ENCODE results near the gene CD69. TPM values are rescaled to one million over a fixed set of nuclear protein-coding genes. Genes with fewer than 3 reads are reported as not detected.

CD69 gene
- total and polyA plus RNA-seq, 4 donors = 1.3 to 2.7 (median 1.7) TPM

DNA sequence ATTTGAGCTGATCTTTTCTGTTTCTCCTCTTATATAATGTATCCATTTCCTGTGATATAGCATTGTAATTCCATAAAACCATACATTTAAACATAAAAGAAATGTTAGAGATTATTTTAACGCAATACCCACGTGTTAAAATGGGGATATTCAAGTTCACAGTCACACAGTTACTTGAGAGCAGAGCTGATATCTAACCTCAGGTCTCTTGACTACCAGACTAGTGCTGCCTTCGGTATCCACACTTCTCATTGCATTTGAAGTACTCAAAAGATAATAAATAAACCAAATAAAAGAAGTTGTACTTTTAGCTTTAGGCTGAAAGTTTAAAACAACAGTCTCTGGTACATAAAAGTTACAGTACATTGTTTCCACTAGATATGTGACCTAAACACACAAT is 30.7 kb downstream of the CD69 start:
- Histone ChIP-seq H3K36me3 (ENCODE audit: control insufficient read depth in 4 of 4, insufficient read depth in 3 of 4, low read depth in 1 of 4, low read length in 3 of 4) (no peaks in the 10 kb centered on the region), H3K9ac (ENCODE audit: low read depth in 1 of 2, low read length in 2 of 2) (no peak overlapping the region), H3K27ac (ENCODE audit: low read depth in 1 of 2, low read length in 2 of 2) (no peak overlapping the region), H3K4me1 (ENCODE audit: control insufficient read depth in 4 of 4, insufficient read depth in 4 of 4, low read length in 3 of 4) (no peaks in the 10 kb centered on the region), H3K27me3 (ENCODE audit: control insufficient read depth in 4 of 4, insufficient read depth in 4 of 4, low read length in 3 of 4) (no peaks in the 10 kb centered on the region), H3K4me3 (ENCODE audit: low read depth in 1 of 3, low read length in 3 of 3) (no peak overlapping the region), H3K9me3 (ENCODE audit: control insufficient read depth in 4 of 4, low read length in 3 of 4) (no peaks in the 10 kb centered on the region)
- TF ChIP-seq RXRA (IDR thresholded peaks at IDR 0.05) = no peak
- no peak for TF ChIP-seq SP1 (IDR thresholded peaks at IDR 0.05)
- TF ChIP-seq, protein P1, sequence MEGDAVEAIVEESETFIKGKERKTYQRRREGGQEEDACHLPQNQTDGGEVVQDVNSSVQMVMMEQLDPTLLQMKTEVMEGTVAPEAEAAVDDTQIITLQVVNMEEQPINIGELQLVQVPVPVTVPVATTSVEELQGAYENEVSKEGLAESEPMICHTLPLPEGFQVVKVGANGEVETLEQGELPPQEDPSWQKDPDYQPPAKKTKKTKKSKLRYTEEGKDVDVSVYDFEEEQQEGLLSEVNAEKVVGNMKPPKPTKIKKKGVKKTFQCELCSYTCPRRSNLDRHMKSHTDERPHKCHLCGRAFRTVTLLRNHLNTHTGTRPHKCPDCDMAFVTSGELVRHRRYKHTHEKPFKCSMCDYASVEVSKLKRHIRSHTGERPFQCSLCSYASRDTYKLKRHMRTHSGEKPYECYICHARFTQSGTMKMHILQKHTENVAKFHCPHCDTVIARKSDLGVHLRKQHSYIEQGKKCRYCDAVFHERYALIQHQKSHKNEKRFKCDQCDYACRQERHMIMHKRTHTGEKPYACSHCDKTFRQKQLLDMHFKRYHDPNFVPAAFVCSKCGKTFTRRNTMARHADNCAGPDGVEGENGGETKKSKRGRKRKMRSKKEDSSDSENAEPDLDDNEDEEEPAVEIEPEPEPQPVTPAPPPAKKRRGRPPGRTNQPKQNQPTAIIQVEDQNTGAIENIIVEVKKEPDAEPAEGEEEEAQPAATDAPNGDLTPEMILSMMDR (IDR thresholded peaks at IDR 0.05; ENCODE audit: low read depth, low read length, missing input control) = no peak
- TF ChIP-seq EGR1 (IDR thresholded peaks at IDR 0.05; ENCODE audit: low read depth in 2 of 2) = no peak
- WGBS = 59% methylated on average over 3 of the region's 3 CpGs
- no peak for DNase-seq (ENCODE audit: low spot score)

- Histone ChIP-seq H3K4me1 (ENCODE audit: control insufficient read depth in 4 of 4, insufficient read depth in 4 of 4, low read length in 3 of 4) (no peaks in the 10 kb centered on the region), H3K9me3 (ENCODE audit: control insufficient read depth in 4 of 4, low read length in 3 of 4) (no peaks in the 10 kb centered on the region), H3K27me3 (ENCODE audit: control insufficient read depth in 4 of 4, insufficient read depth in 4 of 4, low read length in 3 of 4) (no peaks in the 10 kb centered on the region), H3K27ac (ENCODE audit: low read depth in 1 of 2, low read length in 2 of 2) (no peak overlapping the region), H3K36me3 (ENCODE audit: control insufficient read depth in 4 of 4, insufficient read depth in 3 of 4, low read depth in 1 of 4, low read length in 3 of 4) (no peaks in the 10 kb centered on the region), H3K9ac (ENCODE audit: low read depth in 1 of 2, low read length in 2 of 2) (no peak overlapping the region), H3K4me3 (ENCODE audit: low read depth in 1 of 3, low read length in 3 of 3) (no peak overlapping the region)
- no peak for DNase-seq (ENCODE audit: low spot score)
- TF ChIP-seq, protein P1 (IDR thresholded peaks at IDR 0.05; ENCODE audit: low read depth, low read length, missing input control) = no peak
- TF ChIP-seq MAX (IDR thresholded peaks at IDR 0.05) (no peak), HNF4A (conservative IDR thresholded peaks at IDR 0.05) (no peak), FOXA2 (IDR thresholded peaks at IDR 0.05) (no peak), EGR1 (IDR thresholded peaks at IDR 0.05; ENCODE audit: low read depth in 2 of 2) (no peak), GABPA (IDR thresholded peaks at IDR 0.05 in 1 of 2, conservative IDR thresholded peaks at IDR 0.05 in 1 of 2) (no peak), FOXA1 (IDR thresholded peaks at IDR 0.05) (no peak), HNF4G (IDR thresholded peaks at IDR 0.05) (no peak), ZBTB33 (IDR thresholded peaks at IDR 0.05) (no peak), JUND (IDR thresholded peaks at IDR 0.05) (no peak), NR2F2 (IDR thresholded peaks at IDR 0.05) (no peak), TAF1 (conservative IDR thresholded peaks at IDR 0.05) (no peak), RXRA (IDR thresholded peaks at IDR 0.05) (no peak), YY1 (IDR thresholded peaks at IDR 0.05) (no peak), RAD21 (IDR thresholded peaks at IDR 0.05) (no peak), SP1 (IDR thresholded peaks at IDR 0.05) (no peak)
- TF ChIP-seq, protein P2, sequence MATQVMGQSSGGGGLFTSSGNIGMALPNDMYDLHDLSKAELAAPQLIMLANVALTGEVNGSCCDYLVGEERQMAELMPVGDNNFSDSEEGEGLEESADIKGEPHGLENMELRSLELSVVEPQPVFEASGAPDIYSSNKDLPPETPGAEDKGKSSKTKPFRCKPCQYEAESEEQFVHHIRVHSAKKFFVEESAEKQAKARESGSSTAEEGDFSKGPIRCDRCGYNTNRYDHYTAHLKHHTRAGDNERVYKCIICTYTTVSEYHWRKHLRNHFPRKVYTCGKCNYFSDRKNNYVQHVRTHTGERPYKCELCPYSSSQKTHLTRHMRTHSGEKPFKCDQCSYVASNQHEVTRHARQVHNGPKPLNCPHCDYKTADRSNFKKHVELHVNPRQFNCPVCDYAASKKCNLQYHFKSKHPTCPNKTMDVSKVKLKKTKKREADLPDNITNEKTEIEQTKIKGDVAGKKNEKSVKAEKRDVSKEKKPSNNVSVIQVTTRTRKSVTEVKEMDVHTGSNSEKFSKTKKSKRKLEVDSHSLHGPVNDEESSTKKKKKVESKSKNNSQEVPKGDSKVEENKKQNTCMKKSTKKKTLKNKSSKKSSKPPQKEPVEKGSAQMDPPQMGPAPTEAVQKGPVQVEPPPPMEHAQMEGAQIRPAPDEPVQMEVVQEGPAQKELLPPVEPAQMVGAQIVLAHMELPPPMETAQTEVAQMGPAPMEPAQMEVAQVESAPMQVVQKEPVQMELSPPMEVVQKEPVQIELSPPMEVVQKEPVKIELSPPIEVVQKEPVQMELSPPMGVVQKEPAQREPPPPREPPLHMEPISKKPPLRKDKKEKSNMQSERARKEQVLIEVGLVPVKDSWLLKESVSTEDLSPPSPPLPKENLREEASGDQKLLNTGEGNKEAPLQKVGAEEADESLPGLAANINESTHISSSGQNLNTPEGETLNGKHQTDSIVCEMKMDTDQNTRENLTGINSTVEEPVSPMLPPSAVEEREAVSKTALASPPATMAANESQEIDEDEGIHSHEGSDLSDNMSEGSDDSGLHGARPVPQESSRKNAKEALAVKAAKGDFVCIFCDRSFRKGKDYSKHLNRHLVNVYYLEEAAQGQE (IDR thresholded peaks at IDR 0.05) = no peak
- TF ChIP-seq, protein P3, sequence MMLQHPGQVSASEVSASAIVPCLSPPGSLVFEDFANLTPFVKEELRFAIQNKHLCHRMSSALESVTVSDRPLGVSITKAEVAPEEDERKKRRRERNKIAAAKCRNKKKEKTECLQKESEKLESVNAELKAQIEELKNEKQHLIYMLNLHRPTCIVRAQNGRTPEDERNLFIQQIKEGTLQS (IDR thresholded peaks at IDR 0.05) = no peak
These were observed 31.6 kb downstream of the CD69 start for GRCh38 chr12:9729082-9729481.
